ENCODE results near the gene TNFAIP8L3. TPM values are rescaled to one million over a fixed set of nuclear protein-coding genes. Genes with fewer than 3 reads are reported as not detected.
A peak's percentile ranks its signal among the peaks of the same experiment; 100 is the strongest.

Gene TNFAIP8L3
- total RNA-seq, 1 donor, result 8.3 TPM

DNA sequence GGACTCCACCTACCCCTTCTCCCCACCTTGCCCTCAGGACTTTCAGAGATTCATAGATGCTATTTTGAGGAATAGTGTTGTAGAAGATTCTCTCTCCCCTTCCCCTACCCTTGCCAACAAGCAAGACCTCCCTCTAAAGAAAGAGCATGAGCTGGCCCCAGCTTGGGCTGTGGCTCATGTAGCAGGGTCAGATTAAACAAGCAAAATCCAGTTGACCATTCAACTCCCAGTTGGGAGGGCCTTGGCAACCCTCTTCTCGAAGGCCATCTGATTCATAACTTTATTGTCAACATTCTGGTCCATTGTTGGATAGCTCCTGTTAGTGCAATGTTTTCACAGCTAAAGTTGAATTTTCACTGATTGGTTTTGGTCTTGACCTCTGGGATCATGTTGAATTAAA, 41.1 kb downstream of the TNFAIP8L3 start:
- Histone ChIP-seq H2AFZ (ENCODE audit: low read length) (no peak overlapping the region), H3K36me3 (ENCODE audit: insufficient read depth, low read length) (no peaks in the 10 kb centered on the region), H3K4me1 (ENCODE audit: insufficient read depth, low read length) (no peaks in the 10 kb centered on the region), H3K27ac (ENCODE audit: low read depth, low read length) (no peak overlapping the region), H4K20me1 (ENCODE audit: insufficient read depth, low read length) (no peaks in the 10 kb centered on the region), H3K27me3 (ENCODE audit: insufficient read depth, low read length) (no peaks in the 10 kb centered on the region), H3K9me3 (ENCODE audit: low read depth, low read length) (no peaks in the 10 kb centered on the region), H3K4me2 (ENCODE audit: insufficient read depth, low read length) (no peak overlapping the region), H3K79me2 (ENCODE audit: insufficient read depth, low read length) (no peaks in the 10 kb centered on the region), H3K4me3 (ENCODE audit: insufficient read depth, low read length) (no peak overlapping the region)
- peak; percentile 56 for DNase-seq (ENCODE audit: insufficient read length, low spot score, missing footprints)
- TF ChIP-seq, protein P1, sequence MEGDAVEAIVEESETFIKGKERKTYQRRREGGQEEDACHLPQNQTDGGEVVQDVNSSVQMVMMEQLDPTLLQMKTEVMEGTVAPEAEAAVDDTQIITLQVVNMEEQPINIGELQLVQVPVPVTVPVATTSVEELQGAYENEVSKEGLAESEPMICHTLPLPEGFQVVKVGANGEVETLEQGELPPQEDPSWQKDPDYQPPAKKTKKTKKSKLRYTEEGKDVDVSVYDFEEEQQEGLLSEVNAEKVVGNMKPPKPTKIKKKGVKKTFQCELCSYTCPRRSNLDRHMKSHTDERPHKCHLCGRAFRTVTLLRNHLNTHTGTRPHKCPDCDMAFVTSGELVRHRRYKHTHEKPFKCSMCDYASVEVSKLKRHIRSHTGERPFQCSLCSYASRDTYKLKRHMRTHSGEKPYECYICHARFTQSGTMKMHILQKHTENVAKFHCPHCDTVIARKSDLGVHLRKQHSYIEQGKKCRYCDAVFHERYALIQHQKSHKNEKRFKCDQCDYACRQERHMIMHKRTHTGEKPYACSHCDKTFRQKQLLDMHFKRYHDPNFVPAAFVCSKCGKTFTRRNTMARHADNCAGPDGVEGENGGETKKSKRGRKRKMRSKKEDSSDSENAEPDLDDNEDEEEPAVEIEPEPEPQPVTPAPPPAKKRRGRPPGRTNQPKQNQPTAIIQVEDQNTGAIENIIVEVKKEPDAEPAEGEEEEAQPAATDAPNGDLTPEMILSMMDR (IDR thresholded peaks at IDR 0.05; ENCODE audit: extremely low read depth, low read depth, low read length), result no peak

DNA sequence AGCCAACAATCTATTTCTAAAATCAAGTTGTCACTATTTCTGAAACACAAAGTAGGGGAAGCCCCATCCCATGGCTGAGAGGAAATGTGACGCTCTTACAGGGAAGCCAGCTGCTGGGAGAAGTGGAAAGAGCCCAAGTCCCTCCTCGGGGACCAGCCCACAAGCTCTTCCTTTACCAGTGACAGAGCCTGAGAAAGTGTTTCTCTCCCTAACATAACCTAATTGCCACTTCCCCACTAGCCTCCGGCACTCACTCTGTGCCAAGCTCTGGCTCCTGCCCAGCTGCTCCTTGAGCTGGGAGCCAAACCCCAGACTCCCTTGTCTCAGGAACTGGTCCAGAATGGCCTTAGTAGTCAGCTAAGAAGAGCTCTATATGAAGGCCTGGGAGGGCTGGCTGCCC, 42.9 kb downstream of the TNFAIP8L3 start:
- Histone ChIP-seq H3K36me3 (ENCODE audit: insufficient read depth, low read length) (no peaks in the 10 kb centered on the region), H3K9me3 (ENCODE audit: low read depth, low read length) (no peaks in the 10 kb centered on the region), H3K79me2 (ENCODE audit: insufficient read depth, low read length) (no peaks in the 10 kb centered on the region), H4K20me1 (ENCODE audit: insufficient read depth, low read length) (no peaks in the 10 kb centered on the region), H3K27me3 (ENCODE audit: insufficient read depth, low read length) (no peaks in the 10 kb centered on the region), H3K4me2 (ENCODE audit: insufficient read depth, low read length) (no peak overlapping the region), H3K4me3 (ENCODE audit: insufficient read depth, low read length) (no peak overlapping the region), H2AFZ (ENCODE audit: low read length) (no peak overlapping the region), H3K4me1 (ENCODE audit: insufficient read depth, low read length) (peaks cover 7% of the 10 kb centered on the region), H3K27ac (ENCODE audit: low read depth, low read length) (no peak overlapping the region)
- TF ChIP-seq, protein P1 (IDR thresholded peaks at IDR 0.05; ENCODE audit: extremely low read depth, low read depth, low read length), result no peak
- peak; percentile 46 for DNase-seq (ENCODE audit: insufficient read length, low spot score, missing footprints)

DNA sequence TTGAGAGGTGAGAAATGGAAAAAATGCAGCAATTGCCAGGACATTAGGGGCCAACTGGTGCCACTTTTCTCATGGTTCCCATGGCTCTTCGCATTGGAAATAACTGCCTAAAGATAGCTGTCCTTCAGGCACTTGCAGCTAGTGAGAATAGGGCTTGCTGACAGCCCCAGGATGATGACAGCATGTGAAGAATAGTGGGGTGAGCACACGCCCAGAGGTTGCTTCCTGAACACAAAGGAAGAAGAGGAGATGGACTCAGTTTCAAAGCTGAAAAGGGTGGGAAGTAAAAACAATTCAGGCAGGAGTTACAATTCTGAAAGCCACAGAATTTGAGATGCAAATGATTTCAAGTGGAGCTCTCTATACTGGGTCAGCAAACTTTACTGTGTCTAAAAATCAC, 45.6 kb downstream of the TNFAIP8L3 start:
- H3K4me2 ChIP-seq (ENCODE audit: insufficient read depth, low read length), result no peak overlapping the region
- no peaks in the 10 kb centered on the region for H3K9me3 ChIP-seq (ENCODE audit: low read depth, low read length)
- no peak overlapping the region for H3K27ac ChIP-seq (ENCODE audit: low read depth, low read length)
- peaks cover 7% of the 10 kb centered on the region for H3K4me1 ChIP-seq (ENCODE audit: insufficient read depth, low read length)
- no peak overlapping the region for H3K4me3 ChIP-seq (ENCODE audit: insufficient read depth, low read length)
- no peaks in the 10 kb centered on the region for H3K79me2 ChIP-seq (ENCODE audit: insufficient read depth, low read length)
- TF ChIP-seq, protein P1 (IDR thresholded peaks at IDR 0.05; ENCODE audit: extremely low read depth, low read depth, low read length), result no peak
- H3K27me3 ChIP-seq (ENCODE audit: insufficient read depth, low read length), result no peaks in the 10 kb centered on the region
- H2AFZ ChIP-seq (ENCODE audit: low read length), result no peak overlapping the region
- H4K20me1 ChIP-seq (ENCODE audit: insufficient read depth, low read length), result no peaks in the 10 kb centered on the region
- no peaks in the 10 kb centered on the region for H3K36me3 ChIP-seq (ENCODE audit: insufficient read depth, low read length)
- DNase-seq (ENCODE audit: insufficient read length, low spot score, missing footprints), result no peak

DNA sequence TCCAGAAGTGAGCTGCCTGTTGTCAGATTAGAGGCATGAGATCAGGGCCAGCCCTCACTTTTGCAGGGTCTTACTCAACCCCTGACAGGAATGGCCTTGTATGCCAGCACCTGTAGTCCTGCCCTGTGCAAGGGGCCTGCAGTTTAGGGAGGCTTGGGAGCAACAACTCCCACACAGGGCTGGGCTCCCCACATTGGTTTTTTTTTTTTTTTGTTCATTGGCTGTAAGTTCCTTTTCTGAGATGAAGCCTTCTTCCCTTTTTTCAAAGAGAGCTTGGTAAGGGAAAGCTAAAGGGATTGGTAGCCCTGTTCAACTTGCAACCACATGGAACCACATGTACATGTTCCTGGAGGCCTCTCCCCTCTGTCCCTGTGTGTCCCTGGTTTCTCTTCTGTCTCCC, 46.4 kb downstream of the TNFAIP8L3 start:
- H3K4me1 ChIP-seq (ENCODE audit: insufficient read depth, low read length), result peaks cover 7% of the 10 kb centered on the region
- H3K27ac ChIP-seq (ENCODE audit: low read depth, low read length), result no peak overlapping the region
- no peak for DNase-seq (ENCODE audit: insufficient read length, low spot score, missing footprints)
- H3K4me2 ChIP-seq (ENCODE audit: insufficient read depth, low read length), result no peak overlapping the region
- H3K4me3 ChIP-seq (ENCODE audit: insufficient read depth, low read length), result no peak overlapping the region
- TF ChIP-seq, protein P1 (IDR thresholded peaks at IDR 0.05; ENCODE audit: extremely low read depth, low read depth, low read length), result no peak
- H3K79me2 ChIP-seq (ENCODE audit: insufficient read depth, low read length), result no peaks in the 10 kb centered on the region
- no peak overlapping the region for H2AFZ ChIP-seq (ENCODE audit: low read length)
- H3K9me3 ChIP-seq (ENCODE audit: low read depth, low read length), result no peaks in the 10 kb centered on the region
- no peaks in the 10 kb centered on the region for H3K36me3 ChIP-seq (ENCODE audit: insufficient read depth, low read length)
- H3K27me3 ChIP-seq (ENCODE audit: insufficient read depth, low read length), result no peaks in the 10 kb centered on the region
- no peaks in the 10 kb centered on the region for H4K20me1 ChIP-seq (ENCODE audit: insufficient read depth, low read length)

All from osteoblast (primary cell).